MM.1S (cell line): ENCODE data around the gene SPDYE3.
"Not testable (repeated sequence)": the region's sequence is repeated elsewhere in the genome, so short reads cannot be mapped to it uniquely, and the experiment has no call there.

Experiments used
- EZH2 ChIP-seq: fragments of 300-600 bp; sonication (generic); optimal IDR thresholded peaks from 2 replicates; pipeline ENCODE3; 2017; ENCODE audit warnings: low read depth, mild to moderate bottlenecking, antibody characterized with exemption, low read length, mixed read lengths
- TF ChIP-seq, protein P1 (sequence below): fragments of 300-600 bp; sonication (generic); IDR thresholded peaks from 2 replicates; pipeline ENCODE4 v1.5.1; 2016; ENCODE audit warnings: antibody characterized with exemption, low read length, mixed read lengths

DNA sequence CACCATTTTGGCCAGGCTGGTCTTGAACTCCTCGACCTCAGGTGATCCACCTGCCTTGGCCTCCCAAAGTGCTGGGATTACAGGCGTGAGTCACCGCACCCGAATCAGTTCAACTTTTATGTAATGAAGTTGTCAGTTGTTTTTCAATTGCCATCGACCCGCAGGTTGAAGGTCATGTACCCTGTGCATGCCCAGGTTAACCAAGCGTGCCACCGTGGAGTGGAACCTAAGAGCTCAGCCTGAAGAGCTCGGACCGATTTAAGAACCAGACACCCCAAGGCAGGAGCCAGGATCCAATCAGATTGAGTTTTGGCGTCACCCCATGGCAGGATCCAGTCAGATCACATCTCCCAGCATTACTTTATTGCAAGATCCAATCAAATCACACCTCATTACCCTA, 19.4 kb downstream of the SPDYE3 start:
- TF ChIP-seq, protein P1, sequence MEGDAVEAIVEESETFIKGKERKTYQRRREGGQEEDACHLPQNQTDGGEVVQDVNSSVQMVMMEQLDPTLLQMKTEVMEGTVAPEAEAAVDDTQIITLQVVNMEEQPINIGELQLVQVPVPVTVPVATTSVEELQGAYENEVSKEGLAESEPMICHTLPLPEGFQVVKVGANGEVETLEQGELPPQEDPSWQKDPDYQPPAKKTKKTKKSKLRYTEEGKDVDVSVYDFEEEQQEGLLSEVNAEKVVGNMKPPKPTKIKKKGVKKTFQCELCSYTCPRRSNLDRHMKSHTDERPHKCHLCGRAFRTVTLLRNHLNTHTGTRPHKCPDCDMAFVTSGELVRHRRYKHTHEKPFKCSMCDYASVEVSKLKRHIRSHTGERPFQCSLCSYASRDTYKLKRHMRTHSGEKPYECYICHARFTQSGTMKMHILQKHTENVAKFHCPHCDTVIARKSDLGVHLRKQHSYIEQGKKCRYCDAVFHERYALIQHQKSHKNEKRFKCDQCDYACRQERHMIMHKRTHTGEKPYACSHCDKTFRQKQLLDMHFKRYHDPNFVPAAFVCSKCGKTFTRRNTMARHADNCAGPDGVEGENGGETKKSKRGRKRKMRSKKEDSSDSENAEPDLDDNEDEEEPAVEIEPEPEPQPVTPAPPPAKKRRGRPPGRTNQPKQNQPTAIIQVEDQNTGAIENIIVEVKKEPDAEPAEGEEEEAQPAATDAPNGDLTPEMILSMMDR: not testable (repeated sequence)
- not testable (repeated sequence) for TF ChIP-seq EZH2
